Spleen (tissue), 11 donors: ENCODE measurements around the gene MARCHF2. TPM values are rescaled to one million over a fixed set of nuclear protein-coding genes. Genes with fewer than 3 reads are reported as not detected.

Experiments used
- DNase-seq: peaks from one replicate; pipeline ENCODE4 v3.0.0-alpha.2; 2020
- H3K27ac ChIP-seq, 8 donors: fragments of 200-600 bp; sonication (generic) in 7 of 8; 1 replicate in 4 of 8; 2 replicates in 4 of 8; pipeline versions ENCODE4 v1.5.0 to v1.8.0; 2016 to 2021; ENCODE audit warnings: inconsistent platforms in 4 of 8, mild to moderate bottlenecking in 4 of 8, moderate library complexity in 1 of 8
- H3K27me3 ChIP-seq, 7 donors: fragments of 200-600 bp; sonication (generic) in 6 of 7; replicated peaks in 1 of 7; 1 replicate in 4 of 7; 2 replicates in 3 of 7; pipeline versions ENCODE4 v1.5.0 to v1.8.0; 2016 to 2021; ENCODE audit warnings: inconsistent platforms in 3 of 7, mild to moderate bottlenecking in 1 of 7
- H3K36me3 ChIP-seq, 6 donors: fragments of 200-600 bp; sonication (generic) in 5 of 6; 1 replicate in 4 of 6; 2 replicates in 2 of 6; pipeline versions ENCODE4 v1.5.0 to v1.8.0; 2016 to 2021; ENCODE audit warnings: inconsistent platforms in 2 of 6
- H3K4me1 ChIP-seq, 6 donors: fragments of 200-600 bp; sonication (generic) in 5 of 6; 1 replicate in 3 of 6; 2 replicates in 3 of 6; pipeline versions ENCODE4 v1.5.0 to v1.8.0; 2016 to 2021; ENCODE audit warnings: inconsistent platforms in 3 of 6
- H3K4me3 ChIP-seq, 8 donors: fragments of 200-600 bp; sonication (generic) in 7 of 8; 1 replicate in 4 of 8; 2 replicates in 4 of 8; pipeline versions ENCODE4 v1.5.0 to v1.8.0; 2016 to 2021; ENCODE audit warnings: inconsistent platforms in 4 of 8, mild to moderate bottlenecking in 4 of 8, moderate library complexity in 2 of 8
- H3K9me3 ChIP-seq, 8 donors: fragments of 200-600 bp; sonication (generic) in 7 of 8; 1 replicate in 4 of 8; 2 replicates in 4 of 8; pipeline versions ENCODE4 v1.5.0 to v1.8.0; 2016 to 2021; ENCODE audit warnings: inconsistent platforms in 4 of 8
- POLR2A ChIP-seq, 3 donors: fragments of 450-650 bp; IDR thresholded peaks; one replicate each; pipeline ENCODE4 v1.5.1; 2017; ENCODE audit warnings: antibody characterized with exemption in 3 of 3, mild to moderate bottlenecking in 1 of 3
- POLR2AphosphoS5 ChIP-seq, 3 donors: sonication (generic); formaldehyde crosslinking; IDR thresholded peaks; one replicate each; pipeline ENCODE4 v1.5.1; 2017; ENCODE audit warnings: antibody characterized with exemption in 3 of 3
- WGBS, 5 donors: extraction: QIAGEN DNeasy Blood & Tissue Kit in 3 of 5; methylation state at CpG; one replicate each; pipeline versions ENCODE4 v1.1.5 to v1.1.7; 2013 to 2018; 5-methylcytosine and 5-hydroxymethylcytosine counted together
- intact Hi-C: fragments of 100-400 bp; cut with DNase I; formaldehyde crosslinking; loops from one replicate; pipeline ENCODE4 v1.15.0; 2023; ENCODE audit warnings: low total_unique reads
- polyA plus RNA-seq, 3 donors: library from polyadenylated mRNA; stranded (reverse); fragments of 200-250 nt; gene quantifications; one replicate each; pipeline ENCODE4 v1.2.1, GENCODE V29; 2013
- total RNA-seq, 7 donors: library from RNA; depleted of rRNA in 3 of 7; stranded (reverse); fragments of >200 nt in 3 of 7; fragmentation: NEBNext Ultra II Directional in 4 of 7; extraction: Animal tissue kit (Norgen Biotek cat#: 25700) in 4 of 7; gene quantifications; one replicate each; pipeline versions ENCODE4 v1.1.0 to v1.2.1, GENCODE V29; 2016 to 2021
- TF ChIP-seq, protein P1 (sequence below), 11 experiments: fragments of 200-600 bp in 7 of 11; fragments of 450-650 bp in 4 of 11; sonication (generic) in 4 of 11; IDR thresholded peaks in 8 of 11; conservative IDR thresholded peaks in 3 of 11; 1 replicate in 7 of 11; 2 replicates in 4 of 11; pipeline versions ENCODE4 v1.4.0 to v1.8.0; 2016 to 2021; ENCODE audit warnings: antibody characterized with exemption in 11 of 11, inconsistent platforms in 4 of 11, mild to moderate bottlenecking in 1 of 11
- donor health status: healthy with polysubstance abuse.
- donor health status: DM: no; HTN: no; CAD: no; lungs with moderate emphysema.
- donor health status: DM: no; HTN: no; CAD: no.
- donor health status: Bipolar disorder and iron deficiency.
- donor health status: healthy.
- donor health status: DM: no; HTN: no; CAD: no.
- donor health status: DM: yes; HTN: yes; CAD: no.

MARCHF2 gene
- total and polyA plus RNA-seq, 10 donors, result 33.4 to 212 (median 67.2) TPM

DNA sequence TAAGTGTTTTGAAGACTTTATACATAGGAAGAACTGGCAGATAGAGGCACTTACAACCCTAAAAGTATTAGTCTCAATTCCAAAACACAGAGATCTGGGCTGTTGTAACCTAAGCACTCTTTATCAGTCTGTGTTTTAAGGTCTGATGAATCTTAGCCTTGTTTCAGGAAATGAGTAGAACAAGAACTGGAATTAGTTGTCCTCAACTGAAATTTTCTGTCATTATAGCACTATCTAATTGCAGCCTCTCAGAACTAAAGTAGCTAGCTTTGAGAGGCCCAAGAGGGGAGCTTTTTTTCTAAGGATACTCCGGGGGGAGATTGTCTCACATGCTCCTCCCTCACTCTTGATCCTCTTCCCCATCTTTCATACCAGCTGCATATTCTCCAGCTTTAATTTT is 44.7 kb downstream of the MARCHF2 start:
- 56 to 63% (median 59%) methylated on average over 1 of the region's 1 CpG for WGBS, 5 donors
- Histone ChIP-seq H3K4me3 (no peak overlapping the region), H3K9me3 (no peaks in the 10 kb centered on the region), H3K36me3 (peaks cover 0 to 88% (median 35%) of the 10 kb centered on the region in 6 donors), H3K4me1 (peaks cover 48 to 100% (median 84%) of the 10 kb centered on the region in 6 donors), H3K27ac (peak overlapping the region in 3 of 8 donors; percentile 1 to 26 (median 3)), H3K27me3 (no peaks in the 10 kb centered on the region)
- TF ChIP-seq POLR2AphosphoS5 (IDR thresholded peaks at IDR 0.05), result no peak
- TF ChIP-seq, protein P1, sequence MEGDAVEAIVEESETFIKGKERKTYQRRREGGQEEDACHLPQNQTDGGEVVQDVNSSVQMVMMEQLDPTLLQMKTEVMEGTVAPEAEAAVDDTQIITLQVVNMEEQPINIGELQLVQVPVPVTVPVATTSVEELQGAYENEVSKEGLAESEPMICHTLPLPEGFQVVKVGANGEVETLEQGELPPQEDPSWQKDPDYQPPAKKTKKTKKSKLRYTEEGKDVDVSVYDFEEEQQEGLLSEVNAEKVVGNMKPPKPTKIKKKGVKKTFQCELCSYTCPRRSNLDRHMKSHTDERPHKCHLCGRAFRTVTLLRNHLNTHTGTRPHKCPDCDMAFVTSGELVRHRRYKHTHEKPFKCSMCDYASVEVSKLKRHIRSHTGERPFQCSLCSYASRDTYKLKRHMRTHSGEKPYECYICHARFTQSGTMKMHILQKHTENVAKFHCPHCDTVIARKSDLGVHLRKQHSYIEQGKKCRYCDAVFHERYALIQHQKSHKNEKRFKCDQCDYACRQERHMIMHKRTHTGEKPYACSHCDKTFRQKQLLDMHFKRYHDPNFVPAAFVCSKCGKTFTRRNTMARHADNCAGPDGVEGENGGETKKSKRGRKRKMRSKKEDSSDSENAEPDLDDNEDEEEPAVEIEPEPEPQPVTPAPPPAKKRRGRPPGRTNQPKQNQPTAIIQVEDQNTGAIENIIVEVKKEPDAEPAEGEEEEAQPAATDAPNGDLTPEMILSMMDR (IDR thresholded peaks at IDR 0.05 in 8 of 11, conservative IDR thresholded peaks at IDR 0.05 in 3 of 11), result no peak
- TF ChIP-seq POLR2A (IDR thresholded peaks at IDR 0.05), result no peak
- no peak for DNase-seq
- intact Hi-C loops, result no loop called here

DNA sequence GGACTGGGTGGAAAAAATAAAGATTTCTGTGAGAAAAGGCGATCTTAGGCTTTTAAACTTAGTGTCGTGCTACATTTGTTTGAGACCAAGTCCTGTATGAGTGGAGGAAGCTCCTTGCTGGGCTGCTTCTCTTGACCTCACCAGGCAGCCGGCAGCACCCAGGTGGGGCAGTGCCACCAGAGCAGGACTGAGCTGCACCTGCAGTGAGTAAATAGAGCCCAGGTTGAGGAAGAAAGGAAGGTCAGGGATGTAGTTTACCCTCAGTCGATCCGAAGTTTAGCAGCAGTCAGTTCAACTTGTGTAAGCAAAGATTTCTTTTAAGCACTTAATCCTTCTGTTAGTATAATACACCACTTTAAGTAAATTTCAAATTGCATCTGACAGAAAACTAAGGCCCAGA is 45.3 kb downstream of the MARCHF2 start:
- peak overlapping the region in 3 of 8 donors; percentile 3 to 26 (median 3) for H3K27ac ChIP-seq
- no peak for DNase-seq
- H3K4me3 ChIP-seq, result no peak overlapping the region
- intact Hi-C loops, result no loop called here
- TF ChIP-seq, protein P1 (IDR thresholded peaks at IDR 0.05 in 8 of 11, conservative IDR thresholded peaks at IDR 0.05 in 3 of 11), result no peak
- peak in 1 of 3 donors; percentile 25 for TF ChIP-seq POLR2AphosphoS5 (IDR thresholded peaks at IDR 0.05)
- no peaks in the 10 kb centered on the region for H3K27me3 ChIP-seq
- H3K4me1 ChIP-seq, result peaks cover 42 to 100% (median 81%) of the 10 kb centered on the region in 6 donors
- WGBS, 5 donors, result 67 to 81% (median 77%) methylated on average over 5 of the region's 5 CpGs
- H3K36me3 ChIP-seq, result peaks cover 0 to 88% (median 35%) of the 10 kb centered on the region in 6 donors
- H3K9me3 ChIP-seq, result no peaks in the 10 kb centered on the region

DNA sequence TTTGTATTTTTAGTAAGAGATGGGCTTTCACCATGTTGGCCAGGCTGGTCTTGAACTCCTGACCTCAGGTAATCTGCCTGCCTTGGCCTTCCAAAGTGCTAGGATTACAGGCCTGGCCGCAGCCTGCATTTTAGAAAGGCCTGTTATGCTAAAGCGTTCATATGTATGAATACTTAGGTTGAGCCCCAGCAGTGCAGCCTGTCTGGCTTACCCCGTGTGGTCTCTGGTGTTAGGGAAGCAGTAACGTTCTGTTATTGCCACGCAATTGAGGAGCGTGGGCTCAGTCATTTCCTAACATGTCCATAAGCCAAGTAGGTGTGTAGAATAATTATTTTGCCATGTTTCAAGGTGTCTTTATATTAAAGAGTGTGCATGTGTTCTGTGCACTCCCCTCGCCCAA is 46.0 kb downstream of the MARCHF2 start:
- no peak overlapping the region for H3K4me3 ChIP-seq
- no peaks in the 10 kb centered on the region for H3K9me3 ChIP-seq
- peaks cover 0 to 91% (median 42%) of the 10 kb centered on the region in 6 donors for H3K36me3 ChIP-seq
- H3K27me3 ChIP-seq, result no peaks in the 10 kb centered on the region
- DNase-seq, result no peak
- WGBS, 5 donors, result 64 to 84% (median 71%) methylated on average over 7 of the region's 7 CpGs
- H3K27ac ChIP-seq, result peak overlapping the region in 1 of 8 donors; percentile 37
- intact Hi-C loops, result no loop called here
- TF ChIP-seq, protein P1 (IDR thresholded peaks at IDR 0.05 in 8 of 11, conservative IDR thresholded peaks at IDR 0.05 in 3 of 11), result no peak
- TF ChIP-seq POLR2AphosphoS5 (IDR thresholded peaks at IDR 0.05), result no peak
- no peak for TF ChIP-seq POLR2A (IDR thresholded peaks at IDR 0.05)
- H3K4me1 ChIP-seq, result peaks cover 35 to 98% (median 74%) of the 10 kb centered on the region in 6 donors

DNA sequence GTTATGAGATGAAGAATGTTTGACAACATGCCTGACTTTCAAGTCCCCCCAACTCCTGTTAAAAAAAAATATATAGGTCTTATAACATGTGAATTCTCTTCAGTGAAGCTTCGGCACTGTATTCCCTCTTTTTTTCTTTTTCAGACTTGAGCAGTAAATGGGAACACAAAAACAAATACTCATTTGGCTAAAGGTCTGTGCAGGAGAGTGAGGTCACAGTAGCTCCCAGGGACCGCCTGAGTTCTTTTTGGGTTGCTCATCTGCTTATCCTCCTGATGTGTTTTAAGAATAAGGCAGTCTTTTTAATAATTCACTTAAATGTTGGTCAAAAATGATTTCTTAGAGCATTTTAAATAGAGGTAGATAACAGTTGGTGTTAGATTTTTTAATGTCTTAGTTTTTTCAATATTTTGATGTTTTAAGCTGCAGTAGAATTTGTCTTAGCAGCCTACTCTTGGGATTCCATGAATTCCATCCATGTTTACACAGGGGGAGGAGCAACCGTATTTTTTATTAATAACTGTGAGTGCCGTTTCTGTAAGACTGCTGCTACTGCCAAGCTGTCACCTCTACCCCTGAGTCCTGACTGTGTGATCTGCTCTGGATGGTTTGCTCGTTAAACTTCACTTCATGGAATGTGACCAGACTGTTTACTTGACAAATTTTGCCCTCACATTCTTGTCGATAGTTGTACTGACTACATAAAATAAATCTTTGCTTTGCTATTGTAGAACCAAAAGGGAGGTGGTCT is 46.6 kb downstream of the MARCHF2 start:
- Histone ChIP-seq H3K27me3 (no peaks in the 10 kb centered on the region), H3K4me3 (no peak overlapping the region), H3K9me3 (no peaks in the 10 kb centered on the region), H3K36me3 (peaks cover 0 to 97% (median 48%) of the 10 kb centered on the region in 6 donors), H3K4me1 (peaks cover 29 to 95% (median 68%) of the 10 kb centered on the region in 6 donors), H3K27ac (peak overlapping the region in 3 of 8 donors; percentile 12 to 37 (median 29))
- no peak for DNase-seq
- intact Hi-C loops, result no loop called here
- TF ChIP-seq POLR2AphosphoS5 (IDR thresholded peaks at IDR 0.05) (no peak), POLR2A (IDR thresholded peaks at IDR 0.05) (no peak)
- TF ChIP-seq, protein P1 (IDR thresholded peaks at IDR 0.05 in 8 of 11, conservative IDR thresholded peaks at IDR 0.05 in 3 of 11), result no peak
- 62 to 79% (median 76%) methylated on average over 6 of the region's 6 CpGs for WGBS, 5 donors
